DND-41 (cell line): ENCODE results near the gene L3MBTL2.

Experiments used
- ATAC-seq: fragments of 200-7000 bp; cut with Tn5 transposase; 3 replicates; pipeline ENCODE4 v1.9.1; 2021; ENCODE audit warnings: low read depth; ENCODE audit not compliant: insufficient read depth
- DNase-seq: peaks from one replicate; pipeline ENCODE4 v3.0.0-alpha.2; 2020
- H2AFZ ChIP-seq: 2 replicates; pipeline ENCODE4 v1.6.0; 2012; ENCODE audit warnings: low read depth, low read length
- H3K27ac ChIP-seq: 2 replicates; pipeline ENCODE4 v1.5.1; 2012; ENCODE audit warnings: low read length, inconsistent platforms
- H3K27me3 ChIP-seq: fragments of 200-600 bp; sonication (generic); 2 replicates; pipeline ENCODE4 v1.6.0; 2012; ENCODE audit warnings: low read length, mild to moderate bottlenecking, inconsistent platforms; ENCODE audit not compliant: insufficient read depth, poor library complexity
- H3K36me3 ChIP-seq: 2 replicates; pipeline ENCODE4 v1.5.1; 2012; ENCODE audit warnings: low read length, inconsistent platforms; ENCODE audit not compliant: insufficient read depth
- H3K4me1 ChIP-seq: 2 replicates; pipeline ENCODE4 v1.5.1; 2012; ENCODE audit warnings: mild to moderate bottlenecking, low read length; ENCODE audit not compliant: insufficient read depth
- H3K4me2 ChIP-seq: 2 replicates; pipeline ENCODE4 v1.6.0; 2012; ENCODE audit warnings: mild to moderate bottlenecking, moderate library complexity, low read length, inconsistent platforms; ENCODE audit not compliant: insufficient read depth
- H3K4me3 ChIP-seq, 2 experiments: fragments of 200-600 bp in 1 of 2; shearing (Covaris generic) in 1 of 2; 2 replicates each; pipeline ENCODE4 v1.5.1; 2012 to 2016; ENCODE audit warnings: inconsistent platforms in 2 of 2, low read length in 2 of 2, mild to moderate bottlenecking in 2 of 2, low read depth in 1 of 2, moderate library complexity in 1 of 2
- H3K79me2 ChIP-seq: 2 replicates; pipeline ENCODE4 v1.6.0; 2012; ENCODE audit warnings: low read length, inconsistent platforms; ENCODE audit not compliant: insufficient read depth
- H3K9ac ChIP-seq: 2 replicates; pipeline ENCODE4 v1.6.0; 2012; ENCODE audit warnings: low read depth, mild to moderate bottlenecking, inconsistent platforms, low read length, moderate library complexity
- H3K9me3 ChIP-seq: 2 replicates; pipeline ENCODE4 v1.5.1; 2012; ENCODE audit warnings: low read length, moderate library complexity, mild to moderate bottlenecking, inconsistent platforms; ENCODE audit not compliant: insufficient read depth, severe bottlenecking
- H4K20me1 ChIP-seq: 2 replicates; pipeline ENCODE4 v1.6.0; 2012; ENCODE audit warnings: low read length; ENCODE audit not compliant: insufficient read depth
- EZH2 ChIP-seq: IDR thresholded peaks from 3 replicates; pipeline ENCODE4 v1.6.1; 2012; ENCODE audit warnings: borderline replicate concordance, low read depth, mild to moderate bottlenecking, moderate library complexity, low read length, inconsistent platforms; ENCODE audit not compliant: severe bottlenecking
- TF ChIP-seq, protein P1 (sequence below): IDR thresholded peaks from 2 replicates; pipeline ENCODE4 v1.5.1; 2012; ENCODE audit warnings: borderline replicate concordance, low read length, moderate library complexity, mild to moderate bottlenecking; ENCODE audit not compliant: poor library complexity, severe bottlenecking; ENCODE audit errors: extremely low read depth

L3MBTL2 gene

DNA sequence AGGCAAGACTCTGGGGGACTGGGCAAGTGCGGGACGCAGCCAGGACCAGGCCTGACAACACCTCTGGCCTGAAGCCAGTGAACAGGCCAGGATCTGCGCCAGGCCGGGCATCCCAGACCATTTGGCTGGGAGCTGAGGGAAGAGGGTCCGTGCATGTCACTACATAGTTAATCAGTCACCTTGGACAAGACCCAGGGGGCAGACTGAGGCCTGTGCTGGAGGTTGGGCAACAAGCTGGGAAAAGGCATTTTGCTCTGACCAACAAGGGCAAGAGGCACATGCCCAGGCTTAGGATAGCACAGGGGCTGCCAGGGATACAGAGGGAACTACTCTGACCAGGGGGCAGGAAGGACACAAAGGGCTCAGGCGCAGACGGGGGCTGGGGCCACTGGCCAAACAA lies 42.6 kb downstream of the L3MBTL2 start:
- H3K79me2 ChIP-seq, result no peaks in the 10 kb centered on the region
- ATAC-seq (no peak), DNase-seq (no peak)
- H3K27ac ChIP-seq, result no peak overlapping the region
- H3K4me3 ChIP-seq, result no peak overlapping the region
- no peaks in the 10 kb centered on the region for H3K4me1 ChIP-seq
- no peak overlapping the region for H3K9ac ChIP-seq
- no peak overlapping the region for H2AFZ ChIP-seq
- no peak for TF ChIP-seq EZH2
- TF ChIP-seq, protein P1, sequence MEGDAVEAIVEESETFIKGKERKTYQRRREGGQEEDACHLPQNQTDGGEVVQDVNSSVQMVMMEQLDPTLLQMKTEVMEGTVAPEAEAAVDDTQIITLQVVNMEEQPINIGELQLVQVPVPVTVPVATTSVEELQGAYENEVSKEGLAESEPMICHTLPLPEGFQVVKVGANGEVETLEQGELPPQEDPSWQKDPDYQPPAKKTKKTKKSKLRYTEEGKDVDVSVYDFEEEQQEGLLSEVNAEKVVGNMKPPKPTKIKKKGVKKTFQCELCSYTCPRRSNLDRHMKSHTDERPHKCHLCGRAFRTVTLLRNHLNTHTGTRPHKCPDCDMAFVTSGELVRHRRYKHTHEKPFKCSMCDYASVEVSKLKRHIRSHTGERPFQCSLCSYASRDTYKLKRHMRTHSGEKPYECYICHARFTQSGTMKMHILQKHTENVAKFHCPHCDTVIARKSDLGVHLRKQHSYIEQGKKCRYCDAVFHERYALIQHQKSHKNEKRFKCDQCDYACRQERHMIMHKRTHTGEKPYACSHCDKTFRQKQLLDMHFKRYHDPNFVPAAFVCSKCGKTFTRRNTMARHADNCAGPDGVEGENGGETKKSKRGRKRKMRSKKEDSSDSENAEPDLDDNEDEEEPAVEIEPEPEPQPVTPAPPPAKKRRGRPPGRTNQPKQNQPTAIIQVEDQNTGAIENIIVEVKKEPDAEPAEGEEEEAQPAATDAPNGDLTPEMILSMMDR, result no peak
- no peaks in the 10 kb centered on the region for H3K27me3 ChIP-seq
- H3K4me2 ChIP-seq, result no peak overlapping the region
- H3K9me3 ChIP-seq, result no peaks in the 10 kb centered on the region
- peaks cover 29% of the 10 kb centered on the region for H4K20me1 ChIP-seq
- H3K36me3 ChIP-seq, result peaks cover 75% of the 10 kb centered on the region

DNA sequence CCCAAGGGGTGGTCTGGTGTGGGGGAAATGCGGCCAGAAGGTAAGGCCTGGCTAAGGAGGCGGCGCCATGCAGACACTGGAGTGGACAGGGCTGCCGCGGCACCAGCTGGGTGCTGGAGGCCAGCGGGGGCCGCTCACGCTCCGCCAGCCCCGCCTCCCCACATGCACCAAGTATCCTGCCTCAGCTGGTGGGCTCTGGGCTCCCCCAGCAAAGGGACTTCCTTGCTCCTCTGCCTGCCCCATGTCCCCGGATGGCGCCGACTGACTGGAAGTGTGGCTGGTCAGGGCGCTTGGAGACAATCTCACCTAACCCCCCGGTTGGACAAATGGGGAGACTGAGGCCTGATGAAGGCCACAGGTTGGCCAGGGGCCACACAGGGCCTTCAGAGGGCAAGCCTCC lies 43.2 kb downstream of the L3MBTL2 start:
- Histone ChIP-seq H3K27me3 (no peaks in the 10 kb centered on the region), H2AFZ (no peak overlapping the region), H3K79me2 (no peaks in the 10 kb centered on the region), H4K20me1 (peaks cover 29% of the 10 kb centered on the region), H3K27ac (no peak overlapping the region), H3K9me3 (no peaks in the 10 kb centered on the region), H3K9ac (no peak overlapping the region), H3K4me3 (no peak overlapping the region), H3K4me1 (no peaks in the 10 kb centered on the region), H3K4me2 (no peak overlapping the region), H3K36me3 (peaks cover 81% of the 10 kb centered on the region)
- no peak for TF ChIP-seq EZH2
- TF ChIP-seq, protein P1, result no peak
- DNase-seq (no peak), ATAC-seq (no peak)

GRCh38 chr22:41248758-41249157 lies 43.6 kb downstream of the L3MBTL2 start:
- Histone ChIP-seq H3K79me2 (no peaks in the 10 kb centered on the region), H3K9ac (no peak overlapping the region), H3K4me2 (no peak overlapping the region), H3K4me1 (no peaks in the 10 kb centered on the region), H3K27ac (no peak overlapping the region), H3K4me3 (no peak overlapping the region), H3K36me3 (peaks cover 86% of the 10 kb centered on the region), H3K9me3 (no peaks in the 10 kb centered on the region), H2AFZ (no peak overlapping the region), H3K27me3 (no peaks in the 10 kb centered on the region), H4K20me1 (peaks cover 29% of the 10 kb centered on the region)
- ATAC-seq (no peak), DNase-seq (no peak)
- no peak for TF ChIP-seq EZH2

- Histone ChIP-seq H3K9ac (no peak overlapping the region), H3K79me2 (no peaks in the 10 kb centered on the region), H3K27me3 (no peaks in the 10 kb centered on the region), H2AFZ (no peak overlapping the region), H3K4me1 (no peaks in the 10 kb centered on the region), H3K27ac (no peak overlapping the region), H3K36me3 (peaks cover 92% of the 10 kb centered on the region), H4K20me1 (peaks cover 29% of the 10 kb centered on the region), H3K4me2 (no peak overlapping the region), H3K9me3 (no peaks in the 10 kb centered on the region), H3K4me3 (no peak overlapping the region)
- TF ChIP-seq, protein P1, result no peak
- TF ChIP-seq EZH2, result no peak
- DNase-seq (no peak), ATAC-seq (no peak)
Observed at GRCh38 chr22:41249442-41249841, 44.3 kb downstream of the L3MBTL2 start.
